Body of pancreas (tissue), 4 donors: ENCODE measurements around the gene ANKRD22.

Source experiments
- CTCF ChIP-seq, 7 experiments: fragments of 450-650 bp in 4 of 7; fragments of 200-600 bp in 3 of 7; sonication (generic) in 3 of 7; IDR thresholded peaks; one replicate each; pipeline ENCODE4 v1.5.1; 2016 to 2019; ENCODE audit warnings: antibody characterized with exemption in 7 of 7
- POLR2A ChIP-seq, 3 donors: fragments of 450-650 bp; IDR thresholded peaks; one replicate each; pipeline ENCODE4 v1.6.1; 2016; ENCODE audit warnings: antibody characterized with exemption in 3 of 3, mild to moderate bottlenecking in 2 of 3

GRCh38 chr10:88835910-88836221, 15.8 kb downstream of the ANKRD22 start:
- TF ChIP-seq POLR2A (IDR thresholded peaks at IDR 0.05) (no peak), CTCF (IDR thresholded peaks at IDR 0.05) (no peak)
